Measurements from ENCODE around the gene LEAP2. TPM values are rescaled to one million over a fixed set of nuclear protein-coding genes. Genes with fewer than 3 reads are reported as not detected.

The LEAP2 gene
- polyA plus RNA-seq, 1 of the 3 experiments (the other 2 are of a cell fraction): 0.64 TPM

GRCh38 chr5:132860742-132861141 lies 12.7 kb upstream of the LEAP2 start:
- ChIA-PET CTCF (interaction anchor here (0.9 to 2.6 kb wide), 9 partner anchors 11 to 475 kb away, joined by 3 to 15 read pairs (median 4); partner anchors contain the start of genes CCNI2, LEAP2 and SHROOM1), POLR2A (no interaction called here)
- no peaks in the 10 kb centered on the region for H3K9me3 ChIP-seq
- no peaks in the 10 kb centered on the region for H4K20me1 ChIP-seq (ENCODE audit: insufficient read depth)
- H3F3A ChIP-seq (replicated peaks; ENCODE audit: insufficient read depth): no peaks in the 10 kb centered on the region
- no peaks in the 10 kb centered on the region for H3K9me2 ChIP-seq
- H3K27me3 ChIP-seq (ENCODE audit: insufficient read depth): no peaks in the 10 kb centered on the region
- H3K27ac ChIP-seq (ENCODE audit: low read depth in 2 of 2, low read length in 1 of 2): no peak overlapping the region
- no peaks in the 10 kb centered on the region for H3K36me3 ChIP-seq (replicated peaks in 1 of 2; ENCODE audit: control insufficient read depth in 1 of 2, insufficient read depth in 2 of 2, low read length in 1 of 2)
- peaks cover 0 to 5% of the 10 kb centered on the region in 2 experiments; a peak in 2 of 4 replicates for H3K4me1 ChIP-seq (ENCODE audit: control insufficient read depth in 1 of 2, insufficient read depth in 2 of 2, low read depth in 1 of 2, low read length in 1 of 2)
- no peak overlapping the region for H2AFZ ChIP-seq (ENCODE audit: low read depth)
- no peak overlapping the region for H3K9ac ChIP-seq
- no peak overlapping the region for H3K4me3 ChIP-seq (ENCODE audit: low read depth in 2 of 2, low read length in 1 of 2)
- 44% methylated on average over 5 of the region's 5 CpGs for WGBS (ENCODE audit: low lambda C conversion rate)
- H3K79me2 ChIP-seq (ENCODE audit: insufficient read depth): no peaks in the 10 kb centered on the region
- no peak for TF ChIP-seq NRF1 (IDR thresholded peaks at IDR 0.05; ENCODE audit: low read depth, low read length)
- TF ChIP-seq REST (IDR thresholded peaks at IDR 0.05; ENCODE audit: low read depth, low read length): no peak
- no peak for TF ChIP-seq GABPA (IDR thresholded peaks at IDR 0.05; ENCODE audit: low read depth)
- no peak for TF ChIP-seq FOSL2 (IDR thresholded peaks at IDR 0.05; ENCODE audit: borderline replicate concordance, low read depth)
- no peak for TF ChIP-seq EP300 (IDR thresholded peaks at IDR 0.05; ENCODE audit: borderline replicate concordance in 1 of 2, low read depth in 1 of 2, low read length in 1 of 2)
- TF ChIP-seq USF2 (IDR thresholded peaks at IDR 0.05; ENCODE audit: borderline replicate concordance, low read depth, low read length): no peak
- TF ChIP-seq RXRA (IDR thresholded peaks at IDR 0.05; ENCODE audit: borderline replicate concordance, low read depth): no peak
- TF ChIP-seq RCOR1 (IDR thresholded peaks at IDR 0.05; ENCODE audit: low read length): no peak
- TF ChIP-seq YY1 (IDR thresholded peaks at IDR 0.05; ENCODE audit: low read depth): no peak
- no peak for TF ChIP-seq TAF1 (IDR thresholded peaks at IDR 0.05; ENCODE audit: borderline replicate concordance, low read depth, low read length)
- no peak for TF ChIP-seq POLR2AphosphoS5 (IDR thresholded peaks at IDR 0.05; ENCODE audit: low read depth, low read length)
- no peak for TF ChIP-seq MEF2A (IDR thresholded peaks at IDR 0.05; ENCODE audit: borderline replicate concordance, low read depth)
- no peak for TF ChIP-seq TEAD4 (IDR thresholded peaks at IDR 0.05; ENCODE audit: borderline replicate concordance, insufficient read depth)
- TF ChIP-seq FOXJ3 (CRISPR knock-in tag; IDR thresholded peaks at IDR 0.05): no peak
- TF ChIP-seq MXI1 (IDR thresholded peaks at IDR 0.05; ENCODE audit: low read depth, low read length): no peak
- TF ChIP-seq FOXM1 (IDR thresholded peaks at IDR 0.05; ENCODE audit: low read depth): no peak
- no peak for TF ChIP-seq IRF3 (IDR thresholded peaks at IDR 0.05; ENCODE audit: low read depth, low read length)
- DNase-seq: no peak
- no peak overlapping the region for H3K4me2 ChIP-seq
